SK-N-SH (cell line): ENCODE measurements around the gene ZNF777. TPM values are rescaled to one million over a fixed set of nuclear protein-coding genes. Genes with fewer than 3 reads are reported as not detected.
"Not testable (repeated sequence)": the region's sequence is repeated elsewhere in the genome, so short reads cannot be mapped to it uniquely, and the experiment has no call there.

ENCODE experiments used
- CTCF ChIA-PET: fragments of 300-600, 350-600 bp; formaldehyde crosslinking; extraction: SDS; loops from one replicate; lab custom pipeline; 2021; lab: Yijun Ruan, JAX
- POLR2A ChIA-PET: fragments of 350-600 bp; sonication (Branson Sonifier 250); formaldehyde crosslinking; extraction: SDS; loops from one replicate; lab custom pipeline; 2020; ENCODE audit warnings: antibody characterized with exemption, inconsistent platforms; lab: Yijun Ruan, JAX
- DNase-seq: peaks from one replicate; pipeline ENCODE4 v3.0.0; 2012
- H2AFZ ChIP-seq: fragments of 200-600 bp; sonication (generic); 2 replicates; pipeline ENCODE4 v1.8.1; 2016; ENCODE audit warnings: antibody characterized with exemption, mild to moderate bottlenecking, low read depth
- H3F3A ChIP-seq: fragments of 200-600 bp; sonication (generic); replicated peaks from 2 replicates; pipeline ENCODE3; 2016; ENCODE audit warnings: antibody characterized with exemption, mild to moderate bottlenecking; ENCODE audit not compliant: insufficient read depth
- H3K27ac ChIP-seq, 2 experiments: fragments of 200-500 bp in 1 of 2; fragments of 200-600 bp in 1 of 2; sonication (Bioruptor generic) in 1 of 2; sonication (generic), shearing (Covaris generic) in 1 of 2; 2 replicates each; pipeline versions ENCODE4 v1.5.1 to v1.6.1; 2014 to 2016; ENCODE audit warnings: low read depth in 2 of 2, inconsistent platforms in 1 of 2, low read length in 1 of 2, mild to moderate bottlenecking in 1 of 2, mixed read lengths in 1 of 2
- H3K27me3 ChIP-seq: fragments of 200-600 bp; sonication (generic), shearing (Covaris generic); 2 replicates; pipeline ENCODE4 v1.6.1; 2016; ENCODE audit warnings: mixed run types; ENCODE audit not compliant: insufficient read depth
- H3K36me3 ChIP-seq, 2 experiments: fragments of 200-500 bp in 1 of 2; fragments of 200-600 bp in 1 of 2; sonication (Bioruptor generic) in 1 of 2; sonication (generic) in 1 of 2; replicated peaks in 1 of 2; 2 replicates each; pipeline versions ENCODE3 to v1.5.1; 2014 to 2016; ENCODE audit warnings: low read length in 1 of 2, mild to moderate bottlenecking in 1 of 2; ENCODE audit not compliant: insufficient read depth in 2 of 2, control insufficient read depth in 1 of 2
- H3K4me1 ChIP-seq, 2 experiments: fragments of 200-500 bp in 1 of 2; fragments of 200-600 bp in 1 of 2; sonication (Bioruptor generic) in 1 of 2; sonication (generic), shearing (Covaris generic) in 1 of 2; 2 replicates each; pipeline versions ENCODE4 v1.5.1 to v1.6.1; 2014 to 2016; ENCODE audit warnings: low read depth in 1 of 2, low read length in 1 of 2, mixed run types in 1 of 2; ENCODE audit not compliant: insufficient read depth in 2 of 2, control insufficient read depth in 1 of 2
- H3K4me2 ChIP-seq: fragments of 200-600 bp; sonication (generic), shearing (Covaris generic); 2 replicates; pipeline ENCODE4 v1.6.1; 2017; ENCODE audit warnings: mixed run types
- H3K4me3 ChIP-seq, 2 experiments: fragments of 200-500 bp in 1 of 2; fragments of 200-600 bp in 1 of 2; sonication (Bioruptor generic) in 1 of 2; sonication (generic), shearing (Covaris generic) in 1 of 2; 2 replicates each; pipeline versions ENCODE4 v1.5.1 to v1.8.1; 2014 to 2016; ENCODE audit warnings: low read depth in 2 of 2, inconsistent platforms in 1 of 2, low read length in 1 of 2, mild to moderate bottlenecking in 1 of 2, mixed read lengths in 1 of 2, moderate library complexity in 1 of 2
- H3K79me2 ChIP-seq: fragments of 200-600 bp; sonication (generic); 2 replicates; pipeline ENCODE4 v1.8.1; 2017; ENCODE audit warnings: mild to moderate bottlenecking; ENCODE audit not compliant: insufficient read depth
- H3K9ac ChIP-seq: fragments of 200-600 bp; sonication (generic); 2 replicates; pipeline ENCODE4 v1.6.1; 2017; ENCODE audit warnings: mixed run types
- H3K9me2 ChIP-seq: fragments of 200-600 bp; sonication (generic); 2 replicates; pipeline ENCODE4 v1.6.1; 2017; ENCODE audit warnings: mixed run types
- H3K9me3 ChIP-seq: fragments of 200-600 bp; sonication (generic); 2 replicates; pipeline ENCODE4 v1.6.1; 2017; ENCODE audit warnings: mixed run types, mild to moderate bottlenecking, moderate library complexity
- H4K20me1 ChIP-seq: fragments of 200-600 bp; sonication (generic); 2 replicates; pipeline ENCODE4 v1.6.1; 2017; ENCODE audit warnings: mild to moderate bottlenecking, mixed run types; ENCODE audit not compliant: insufficient read depth
- ELF1 ChIP-seq: IDR thresholded peaks from 2 replicates; pipeline ENCODE4 v1.4.0; 2012
- EP300 ChIP-seq, 2 experiments: IDR thresholded peaks; 2 replicates each; pipeline versions ENCODE4 v1.4.0 to v1.6.1; 2012; ENCODE audit warnings: borderline replicate concordance in 1 of 2, low read depth in 1 of 2, low read length in 1 of 2
- EZH2phosphoT487 ChIP-seq: fragments of 200-600 bp; sonication (generic); IDR thresholded peaks from 2 replicates; pipeline ENCODE4 v1.6.1; 2017; ENCODE audit warnings: low read depth, mixed run types, mild to moderate bottlenecking, antibody characterized with exemption, moderate library complexity, borderline replicate concordance
- IRF3 ChIP-seq: fragments of 150-350 bp; IDR thresholded peaks from 2 replicates; pipeline ENCODE4 v1.6.1; 2016; ENCODE audit warnings: mild to moderate bottlenecking, low read depth, low read length
- MAX ChIP-seq: IDR thresholded peaks from 2 replicates; pipeline ENCODE4 v1.4.0; 2012; ENCODE audit warnings: low read depth
- MEF2A ChIP-seq: IDR thresholded peaks from 2 replicates; pipeline ENCODE4 v1.4.0; 2012; ENCODE audit warnings: low read depth, borderline replicate concordance
- NRF1 ChIP-seq: IDR thresholded peaks from 2 replicates; pipeline ENCODE4 v1.6.1; 2012; ENCODE audit warnings: low read depth, mild to moderate bottlenecking, low read length
- RFX5 ChIP-seq: IDR thresholded peaks from 2 replicates; pipeline ENCODE4 v1.6.1; 2012; ENCODE audit warnings: mild to moderate bottlenecking, improper control_type of control experiment, low read length
- TAF1 ChIP-seq: IDR thresholded peaks from 2 replicates; pipeline ENCODE4 v1.6.1; 2012; ENCODE audit warnings: low read depth, mild to moderate bottlenecking, low read length, moderate library complexity, borderline replicate concordance
- YY1 ChIP-seq: IDR thresholded peaks from 2 replicates; pipeline ENCODE4 v1.4.0; 2012; ENCODE audit warnings: low read depth, mild to moderate bottlenecking
- ZBTB33 ChIP-seq: IDR thresholded peaks from 2 replicates; pipeline ENCODE4 v1.4.0; 2012; ENCODE audit warnings: low read depth, borderline replicate concordance
- WGBS: methylation state at CpG from one replicate; pipeline ENCODE4 v1.1.6; 2017; ENCODE audit warnings: low lambda C conversion rate; 5-methylcytosine and 5-hydroxymethylcytosine counted together
- polyA plus RNA-seq, 3 experiments: library from polyadenylated mRNA; depleted of rRNA; stranded (reverse); fragments of >200 nt; gene quantifications; 2 replicates each; pipeline ENCODE4 v1.2.3, GENCODE V29; 2012

Gene ZNF777
- polyA plus RNA-seq, 1 of the 3 experiments (the other 2 are of a cell fraction): 6.2 TPM

GRCh38 chr7:149397470-149398043 lies 63.3 kb downstream of the ZNF777 start:
- Histone ChIP-seq H3K4me3 (no peak overlapping the region), H3K9ac (no peak overlapping the region), H3K9me2 (no peaks in the 10 kb centered on the region), H3K27ac (no peak overlapping the region), H4K20me1 (no peaks in the 10 kb centered on the region), H2AFZ (no peak overlapping the region), H3K9me3 (no peaks in the 10 kb centered on the region), H3K36me3 (no peaks in the 10 kb centered on the region), H3F3A (no peaks in the 10 kb centered on the region), H3K4me1 (no peaks in the 10 kb centered on the region; a peak in 1 of 4 replicates), H3K79me2 (no peaks in the 10 kb centered on the region), H3K4me2 (no peak overlapping the region), H3K27me3 (peaks cover 32% of the 10 kb centered on the region; the same call in 1 of the 2 replicates)
- no peak for TF ChIP-seq ELF1
- TF ChIP-seq MAX: no peak
- no peak for TF ChIP-seq NRF1
- TF ChIP-seq EP300 (IDR thresholded peaks at IDR 0.05; ENCODE audit: borderline replicate concordance in 1 of 2, low read depth in 1 of 2, low read length in 1 of 2): no peak
- TF ChIP-seq RFX5: no peak
- TF ChIP-seq MEF2A: no peak
- TF ChIP-seq YY1: no peak
- TF ChIP-seq EZH2phosphoT487: no peak
- no peak for TF ChIP-seq TAF1
- TF ChIP-seq ZBTB33: no peak
- TF ChIP-seq IRF3: no peak
- POLR2A ChIA-PET: no interaction called here
- CTCF ChIA-PET: interaction anchor here (1.2 kb wide), 1 partner anchor 10 kb away, joined by 5 read pairs; no protein-coding TSS in a partner anchor
- WGBS: 33% methylated on average over 14 of the region's 14 CpGs
- no peak for DNase-seq

- H3K4me3 ChIP-seq, DNase-seq, H3K9me2 ChIP-seq, H3K4me1 ChIP-seq, H4K20me1 ChIP-seq, H3K9ac ChIP-seq, H3K27ac ChIP-seq, H3K9me3 ChIP-seq, H3K79me2 ChIP-seq, POLR2A ChIA-PET, H3K36me3 ChIP-seq, H2AFZ ChIP-seq, H3F3A ChIP-seq, H3K4me2 ChIP-seq: not testable (repeated sequence)
- WGBS: 6% methylated on average over 6 of the region's 6 CpGs
- CTCF ChIA-PET: interaction anchor here (1.1 kb wide), 1 partner anchor 127 kb away, joined by 4 read pairs; the partner anchor contains the start of gene ZNF783
- H3K27me3 ChIP-seq: peaks cover 18% of the 10 kb centered on the region; the same call in 1 of the 2 replicates
These were observed 72.1 kb downstream of the ZNF777 start for GRCh38 chr7:149388550-149389335.

GRCh38 chr7:149386514-149386913 lies 74.3 kb downstream of the ZNF777 start:
- H3K4me2 ChIP-seq, H3K9me2 ChIP-seq, H2AFZ ChIP-seq, H3K79me2 ChIP-seq, H4K20me1 ChIP-seq, H3K9me3 ChIP-seq, H3K27ac ChIP-seq, H3K9ac ChIP-seq, H3K4me3 ChIP-seq, H3K36me3 ChIP-seq, H3F3A ChIP-seq, DNase-seq, H3K4me1 ChIP-seq, CTCF ChIA-PET, POLR2A ChIA-PET: not testable (repeated sequence)
- WGBS: 14% methylated on average over 4 of the region's 4 CpGs
- H3K27me3 ChIP-seq: peaks cover 18% of the 10 kb centered on the region; the same call in 1 of the 2 replicates
